Upper lobe of right lung (tissue), 1 donor: ENCODE measurements around the gene SLC6A3. TPM values are rescaled to one million over a fixed set of nuclear protein-coding genes. Genes with fewer than 3 reads are reported as not detected.

ENCODE experiments used
- ATAC-seq: fragments of 200-7000 bp; cut with Tn5 transposase; one replicate; pipeline ENCODE4 v1.9.1; 2020; ENCODE audit warnings: mild to moderate bottlenecking, moderate library complexity
- DNase-seq: peaks from one replicate; pipeline ENCODE4 v3.0.0-alpha.2; 2020
- H3K27ac ChIP-seq: fragments of 200-600 bp; one replicate; pipeline ENCODE4 v1.8.0; 2022
- H3K27me3 ChIP-seq: fragments of 200-600 bp; one replicate; pipeline ENCODE4 v1.8.0; 2022; ENCODE audit warnings: mild to moderate bottlenecking
- H3K36me3 ChIP-seq: fragments of 200-600 bp; one replicate; pipeline ENCODE4 v1.8.0; 2022
- H3K4me1 ChIP-seq: fragments of 200-600 bp; one replicate; pipeline ENCODE4 v1.8.0; 2022
- H3K4me3 ChIP-seq: fragments of 200-600 bp; one replicate; pipeline ENCODE4 v1.8.0; 2022; ENCODE audit warnings: mild to moderate bottlenecking
- H3K9me3 ChIP-seq: fragments of 200-600 bp; one replicate; pipeline ENCODE4 v1.8.0; 2022
- intact Hi-C: fragments of 100-400 bp; cut with DNase I; formaldehyde crosslinking; loops from one replicate; pipeline ENCODE4 v1.11.0; 2022
- total RNA-seq: library from RNA; stranded (reverse); fragmentation: NEBNext Ultra II Directional; extraction: Animal tissue kit (Norgen Biotek cat#: 25700); gene quantifications from one replicate; pipeline ENCODE4 v1.2.1, GENCODE V29; 2021
- TF ChIP-seq, protein P1 (sequence below): fragments of 200-600 bp; IDR thresholded peaks from one replicate; pipeline ENCODE4 v1.8.0; 2022; ENCODE audit warnings: antibody characterized with exemption
- donor health status: DM: no; HTN: yes; CAD: no; lungs with severe emphysema.

Gene SLC6A3
- total RNA-seq, 1 donor from 2014 or later, result 0.52 TPM

DNA sequence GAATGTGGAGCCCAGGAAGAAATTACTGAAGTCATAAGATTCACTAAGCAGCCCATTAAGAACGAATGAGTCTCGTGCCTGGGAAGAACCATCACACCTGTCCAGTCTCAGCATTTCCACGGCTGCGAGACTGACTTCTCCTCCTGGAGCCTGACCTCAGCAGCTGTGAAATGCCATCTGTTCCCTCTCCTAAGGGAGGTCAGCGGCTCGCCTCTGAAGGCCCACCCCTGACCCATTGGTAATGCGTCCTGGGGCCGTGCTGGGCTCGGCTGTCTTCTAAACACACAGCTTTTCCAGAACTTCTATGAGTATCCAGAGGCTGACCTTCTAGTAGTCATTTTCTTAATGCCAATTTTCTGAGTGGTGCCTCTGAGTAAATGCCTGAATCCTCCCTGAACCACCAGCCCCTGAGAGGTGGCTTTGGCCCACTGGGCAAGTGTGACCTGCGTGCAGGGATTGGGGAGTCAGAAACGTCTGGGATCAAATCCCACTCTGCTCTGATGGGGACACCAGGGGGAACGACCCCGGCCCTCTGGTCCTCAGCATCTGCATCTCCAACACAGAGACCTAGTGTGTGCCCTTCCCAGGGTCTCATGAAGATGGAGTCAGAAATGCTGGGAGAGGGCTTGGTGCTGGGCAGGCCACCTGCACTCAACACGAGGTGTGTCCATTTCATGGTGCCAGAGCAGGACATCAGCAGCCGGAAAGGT, 5.7 kb downstream of the SLC6A3 start:
- Histone ChIP-seq H3K4me1 (peaks cover 2% of the 10 kb centered on the region), H3K36me3 (no peaks in the 10 kb centered on the region), H3K4me3 (no peak overlapping the region), H3K27me3 (peaks cover 42% of the 10 kb centered on the region), H3K27ac (no peak overlapping the region), H3K9me3 (no peaks in the 10 kb centered on the region)
- ATAC-seq (no peak), DNase-seq (no peak)
- intact Hi-C loops, result no loop called here
- TF ChIP-seq, protein P1, sequence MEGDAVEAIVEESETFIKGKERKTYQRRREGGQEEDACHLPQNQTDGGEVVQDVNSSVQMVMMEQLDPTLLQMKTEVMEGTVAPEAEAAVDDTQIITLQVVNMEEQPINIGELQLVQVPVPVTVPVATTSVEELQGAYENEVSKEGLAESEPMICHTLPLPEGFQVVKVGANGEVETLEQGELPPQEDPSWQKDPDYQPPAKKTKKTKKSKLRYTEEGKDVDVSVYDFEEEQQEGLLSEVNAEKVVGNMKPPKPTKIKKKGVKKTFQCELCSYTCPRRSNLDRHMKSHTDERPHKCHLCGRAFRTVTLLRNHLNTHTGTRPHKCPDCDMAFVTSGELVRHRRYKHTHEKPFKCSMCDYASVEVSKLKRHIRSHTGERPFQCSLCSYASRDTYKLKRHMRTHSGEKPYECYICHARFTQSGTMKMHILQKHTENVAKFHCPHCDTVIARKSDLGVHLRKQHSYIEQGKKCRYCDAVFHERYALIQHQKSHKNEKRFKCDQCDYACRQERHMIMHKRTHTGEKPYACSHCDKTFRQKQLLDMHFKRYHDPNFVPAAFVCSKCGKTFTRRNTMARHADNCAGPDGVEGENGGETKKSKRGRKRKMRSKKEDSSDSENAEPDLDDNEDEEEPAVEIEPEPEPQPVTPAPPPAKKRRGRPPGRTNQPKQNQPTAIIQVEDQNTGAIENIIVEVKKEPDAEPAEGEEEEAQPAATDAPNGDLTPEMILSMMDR, result no peak

DNA sequence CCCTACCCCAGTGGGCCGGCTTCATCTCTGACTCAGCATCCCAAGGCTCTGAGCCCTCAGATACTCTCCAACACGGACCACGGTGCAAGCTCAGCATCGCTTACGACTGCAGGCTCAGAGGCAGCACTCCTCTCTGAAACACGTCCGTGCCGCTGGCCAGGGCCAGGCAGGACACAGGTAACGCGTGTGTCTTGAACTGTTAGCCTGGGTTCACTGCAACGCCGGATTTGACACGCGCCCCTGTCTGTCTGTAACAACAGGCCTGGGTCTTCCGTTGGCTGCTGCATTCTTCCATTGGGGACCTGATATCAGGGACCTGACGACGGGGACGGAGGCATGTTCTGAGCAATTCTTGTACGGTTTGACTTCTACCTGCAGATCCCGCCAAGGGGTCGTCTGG, 6.4 kb downstream of the SLC6A3 start:
- H3K27ac ChIP-seq, result no peak overlapping the region
- intact Hi-C loops, result no loop called here
- no peak for DNase-seq
- no peaks in the 10 kb centered on the region for H3K36me3 ChIP-seq
- TF ChIP-seq, protein P1, result no peak
- no peaks in the 10 kb centered on the region for H3K4me1 ChIP-seq
- no peaks in the 10 kb centered on the region for H3K9me3 ChIP-seq
- no peak for ATAC-seq
- H3K4me3 ChIP-seq, result no peak overlapping the region
- peaks cover 36% of the 10 kb centered on the region for H3K27me3 ChIP-seq

DNA sequence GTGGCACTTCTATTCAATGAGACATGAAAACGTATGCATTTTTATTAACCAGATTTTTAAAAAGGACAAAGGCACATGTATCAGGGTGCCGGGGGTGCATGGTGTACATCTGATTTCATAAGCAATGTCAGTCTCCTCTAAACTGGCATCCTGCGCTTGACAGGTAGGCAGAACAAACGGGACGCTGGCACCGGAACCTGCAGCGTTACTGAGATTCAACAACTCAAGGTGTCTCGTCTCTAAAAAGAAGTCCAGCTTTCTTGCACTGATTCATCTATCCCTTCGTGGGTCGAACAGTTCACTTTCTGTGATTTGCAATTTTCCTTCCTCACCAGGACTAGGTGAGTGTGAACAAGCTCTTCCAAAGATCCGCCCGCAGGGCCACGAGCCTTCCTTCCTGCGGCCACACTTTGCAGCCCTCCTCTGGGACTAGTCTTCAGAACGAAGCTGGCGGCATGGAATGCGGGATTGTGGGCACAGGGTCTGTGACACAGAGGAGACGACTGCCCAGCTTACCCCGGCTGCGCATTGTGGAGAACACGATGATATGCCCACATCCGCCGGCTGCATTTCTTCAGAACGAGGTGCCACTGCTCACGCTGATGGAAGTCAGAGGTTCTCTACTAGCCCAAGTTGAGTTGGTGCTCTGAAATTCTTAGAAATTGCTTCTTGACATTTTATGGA, 7.2 kb downstream of the SLC6A3 start:
- Histone ChIP-seq H3K27ac (no peak overlapping the region), H3K4me3 (no peak overlapping the region), H3K4me1 (no peaks in the 10 kb centered on the region), H3K36me3 (no peaks in the 10 kb centered on the region), H3K27me3 (peaks cover 27% of the 10 kb centered on the region), H3K9me3 (no peaks in the 10 kb centered on the region)
- TF ChIP-seq, protein P1, result no peak
- no peak for DNase-seq
- no peak for ATAC-seq
- intact Hi-C loops, result no loop called here

GRCh38 chr5:1437226-1437829, 7.9 kb downstream of the SLC6A3 start:
- intact Hi-C loops, result no loop called here
- DNase-seq, result no peak
- Histone ChIP-seq H3K4me3 (no peak overlapping the region), H3K27me3 (peaks cover 20% of the 10 kb centered on the region), H3K4me1 (no peaks in the 10 kb centered on the region), H3K27ac (no peak overlapping the region), H3K9me3 (no peaks in the 10 kb centered on the region), H3K36me3 (no peaks in the 10 kb centered on the region)
- no peak for ATAC-seq
- TF ChIP-seq, protein P1, result no peak

GRCh38 chr5:1436681-1437080, 8.6 kb downstream of the SLC6A3 start:
- DNase-seq, result no peak
- Histone ChIP-seq H3K4me3 (no peak overlapping the region), H3K27ac (no peak overlapping the region), H3K4me1 (no peaks in the 10 kb centered on the region), H3K9me3 (no peaks in the 10 kb centered on the region), H3K36me3 (no peaks in the 10 kb centered on the region), H3K27me3 (peaks cover 14% of the 10 kb centered on the region)
- ATAC-seq, result no peak
- intact Hi-C loops, result no loop called here
- TF ChIP-seq, protein P1, result no peak
